ENCODE data around the gene GPR146. TPM values are rescaled to one million over a fixed set of nuclear protein-coding genes. Genes with fewer than 3 reads are reported as not detected.

Gene GPR146
- total RNA-seq, 1 donor from 2014 or later = 1.7 TPM

DNA sequence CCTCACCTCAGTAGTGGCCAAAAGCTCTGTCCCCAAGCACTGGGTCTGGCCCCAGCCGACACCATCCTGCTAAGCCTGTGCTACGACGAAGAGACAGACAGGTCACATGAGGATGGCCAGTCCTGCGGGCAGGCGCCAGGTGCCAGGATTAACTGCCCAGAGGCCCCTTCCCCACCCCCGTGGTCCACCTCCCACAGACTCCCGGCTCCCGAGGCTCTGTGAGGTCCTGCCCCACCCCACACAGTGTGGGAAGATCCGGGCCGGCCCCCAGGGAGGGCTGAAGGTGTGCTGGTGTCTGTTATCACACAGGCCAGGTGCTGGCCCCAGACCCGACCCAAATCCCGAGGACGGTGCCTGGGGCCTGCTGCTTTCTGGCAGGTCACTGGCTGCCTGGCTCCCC lies 34.1 kb upstream of the GPR146 start:
- Histone ChIP-seq H3K9me3 (ENCODE audit: insufficient read depth, low read depth, low read length) (no peaks in the 10 kb centered on the region), H3K27me3 (ENCODE audit: insufficient read depth, low read length) (no peaks in the 10 kb centered on the region), H3K36me3 (ENCODE audit: insufficient read depth, low read length) (no peaks in the 10 kb centered on the region), H3K9ac (ENCODE audit: low read length) (no peak overlapping the region), H3K4me2 (ENCODE audit: low read length) (no peak overlapping the region), H4K20me1 (ENCODE audit: insufficient read depth, low read length) (peaks cover 54% of the 10 kb centered on the region), H3K27ac (ENCODE audit: low read depth, low read length) (no peak overlapping the region), H3K79me2 (ENCODE audit: insufficient read depth, low read length) (peaks cover 29% of the 10 kb centered on the region), H2AFZ (ENCODE audit: low read depth, low read length) (no peak overlapping the region), H3K4me3 (ENCODE audit: insufficient read depth, low read depth, low read length) (no peak overlapping the region), H3K4me1 (ENCODE audit: insufficient read depth, low read length) (no peaks in the 10 kb centered on the region)
- peaks cover 10% of the 10 kb centered on the region for H3K4me1 Mint-ChIP-seq (ENCODE audit: low read depth, unreplicated experiment)
- H3K36me3 Mint-ChIP-seq (ENCODE audit: low read depth, unreplicated experiment) = peaks cover 4% of the 10 kb centered on the region
- no peak for FAIRE-seq
- no peak overlapping the region for H3K27ac Mint-ChIP-seq (ENCODE audit: unreplicated experiment)
- H3K9me3 Mint-ChIP-seq (ENCODE audit: unreplicated experiment) = no peaks in the 10 kb centered on the region
- H3K4me3 Mint-ChIP-seq (ENCODE audit: unreplicated experiment) = no peak overlapping the region
- TF ChIP-seq, protein P1, sequence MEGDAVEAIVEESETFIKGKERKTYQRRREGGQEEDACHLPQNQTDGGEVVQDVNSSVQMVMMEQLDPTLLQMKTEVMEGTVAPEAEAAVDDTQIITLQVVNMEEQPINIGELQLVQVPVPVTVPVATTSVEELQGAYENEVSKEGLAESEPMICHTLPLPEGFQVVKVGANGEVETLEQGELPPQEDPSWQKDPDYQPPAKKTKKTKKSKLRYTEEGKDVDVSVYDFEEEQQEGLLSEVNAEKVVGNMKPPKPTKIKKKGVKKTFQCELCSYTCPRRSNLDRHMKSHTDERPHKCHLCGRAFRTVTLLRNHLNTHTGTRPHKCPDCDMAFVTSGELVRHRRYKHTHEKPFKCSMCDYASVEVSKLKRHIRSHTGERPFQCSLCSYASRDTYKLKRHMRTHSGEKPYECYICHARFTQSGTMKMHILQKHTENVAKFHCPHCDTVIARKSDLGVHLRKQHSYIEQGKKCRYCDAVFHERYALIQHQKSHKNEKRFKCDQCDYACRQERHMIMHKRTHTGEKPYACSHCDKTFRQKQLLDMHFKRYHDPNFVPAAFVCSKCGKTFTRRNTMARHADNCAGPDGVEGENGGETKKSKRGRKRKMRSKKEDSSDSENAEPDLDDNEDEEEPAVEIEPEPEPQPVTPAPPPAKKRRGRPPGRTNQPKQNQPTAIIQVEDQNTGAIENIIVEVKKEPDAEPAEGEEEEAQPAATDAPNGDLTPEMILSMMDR (IDR thresholded peaks at IDR 0.05; ENCODE audit: insufficient read depth, low read depth, low read length) = no peak
- TF ChIP-seq EZH2 (IDR thresholded peaks at IDR 0.05; ENCODE audit: insufficient read depth, low read length) = no peak
- no peak for DNase-seq (ENCODE audit: low read depth)
- no peaks in the 10 kb centered on the region for H3K27me3 Mint-ChIP-seq (ENCODE audit: low read depth, unreplicated experiment)

DNA sequence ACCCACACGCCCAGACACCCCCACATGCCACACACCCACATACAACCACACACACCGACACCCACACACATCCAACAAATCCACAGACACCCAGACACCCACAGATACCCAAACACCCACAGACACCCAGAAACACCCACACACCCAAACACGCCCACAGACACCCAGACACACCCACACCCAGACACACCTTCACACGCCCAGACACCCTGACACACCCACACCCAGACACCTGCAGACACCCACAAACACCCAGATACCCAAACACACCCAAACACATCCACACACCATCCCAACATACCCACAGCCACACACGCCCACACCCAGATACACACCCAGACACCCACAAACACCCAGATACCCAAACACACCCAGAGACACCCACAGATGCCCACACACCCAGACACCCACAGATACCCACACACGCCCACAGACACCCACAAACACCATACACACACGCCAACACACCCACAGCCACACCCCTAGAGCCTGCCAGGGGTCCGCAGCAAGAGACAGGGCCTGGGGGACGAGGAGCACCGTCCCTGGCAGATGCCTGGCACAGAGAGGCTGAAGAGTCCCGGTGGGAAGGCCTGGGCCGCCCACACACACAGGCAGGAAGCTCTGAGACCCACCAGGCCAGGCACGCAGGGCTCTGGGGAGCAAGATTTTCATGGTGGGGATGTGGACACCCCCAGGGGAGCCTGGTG lies 32.9 kb upstream of the GPR146 start:
- H4K20me1 ChIP-seq (ENCODE audit: insufficient read depth, low read length) = peaks cover 59% of the 10 kb centered on the region
- FAIRE-seq = no peak
- no peaks in the 10 kb centered on the region for H3K27me3 Mint-ChIP-seq (ENCODE audit: low read depth, unreplicated experiment)

More for the DNA sequence above, 32.9 kb upstream of the GPR146 start:
- Histone ChIP-seq H3K9me3 (ENCODE audit: insufficient read depth, low read depth, low read length) (no peaks in the 10 kb centered on the region), H2AFZ (ENCODE audit: low read depth, low read length) (no peak overlapping the region), H3K36me3 (ENCODE audit: insufficient read depth, low read length) (no peaks in the 10 kb centered on the region), H3K4me1 (ENCODE audit: insufficient read depth, low read length) (no peaks in the 10 kb centered on the region), H3K27me3 (ENCODE audit: insufficient read depth, low read length) (no peaks in the 10 kb centered on the region), H3K4me2 (ENCODE audit: low read length) (no peak overlapping the region), H3K27ac (ENCODE audit: low read depth, low read length) (no peak overlapping the region), H3K9ac (ENCODE audit: low read length) (no peak overlapping the region), H3K4me3 (ENCODE audit: insufficient read depth, low read depth, low read length) (no peak overlapping the region), H3K79me2 (ENCODE audit: insufficient read depth, low read length) (peaks cover 35% of the 10 kb centered on the region)
- Mint-ChIP-seq H3K4me1 (ENCODE audit: low read depth, unreplicated experiment) (peaks cover 10% of the 10 kb centered on the region), H3K27ac (ENCODE audit: unreplicated experiment) (no peak overlapping the region), H3K36me3 (ENCODE audit: low read depth, unreplicated experiment) (peaks cover 4% of the 10 kb centered on the region), H3K4me3 (ENCODE audit: unreplicated experiment) (no peak overlapping the region), H3K9me3 (ENCODE audit: unreplicated experiment) (no peaks in the 10 kb centered on the region)
- no peak for DNase-seq (ENCODE audit: low read depth)
- TF ChIP-seq, protein P1 (IDR thresholded peaks at IDR 0.05; ENCODE audit: insufficient read depth, low read depth, low read length) = no peak
- TF ChIP-seq EZH2 (IDR thresholded peaks at IDR 0.05; ENCODE audit: insufficient read depth, low read length) = no peak

Data from astrocyte (in vitro differentiated cells and primary cell).